Prostate gland (tissue), 2 donors: ENCODE data around the gene FOXO4. TPM values are rescaled to one million over a fixed set of nuclear protein-coding genes. Genes with fewer than 3 reads are reported as not detected.
A peak's percentile ranks its signal among the peaks of the same experiment; 100 is the strongest.

ENCODE experiments used
- DNase-seq: peaks from one replicate; pipeline ENCODE4 v3.0.0-alpha.2; 2019; ENCODE audit warnings: low spot score
- H3K27ac ChIP-seq, 2 donors: fragments of 200-600 bp; sonication (generic); 2 replicates each; pipeline ENCODE4 v1.5.1; 2017 to 2019
- H3K27me3 ChIP-seq: fragments of 200-600 bp; sonication (generic); replicated peaks from 2 replicates; pipeline ENCODE4 v1.5.1; 2019; ENCODE audit not compliant: insufficient read depth
- H3K36me3 ChIP-seq, 2 donors: fragments of 200-600 bp; sonication (generic); 1 replicate in 1 of 2; 2 replicates in 1 of 2; pipeline versions ENCODE4 v1.5.1 to v1.8.1; 2017 to 2019
- H3K4me1 ChIP-seq: fragments of 200-600 bp; sonication (generic); replicated peaks from 2 replicates; pipeline ENCODE4 v1.5.1; 2019
- H3K4me3 ChIP-seq, 2 donors: fragments of 200-600 bp; sonication (generic); 2 replicates each; pipeline ENCODE4 v1.5.1; 2017 to 2019
- H3K9me3 ChIP-seq: fragments of 200-600 bp; sonication (generic); 2 replicates; pipeline ENCODE4 v1.5.1; 2017
- POLR2A ChIP-seq: fragments of 450-650 bp; IDR thresholded peaks from one replicate; pipeline ENCODE4 v1.6.1; 2016; ENCODE audit warnings: antibody characterized with exemption, mild to moderate bottlenecking
- POLR2AphosphoS5 ChIP-seq: sonication (generic); formaldehyde crosslinking; IDR thresholded peaks from one replicate; pipeline ENCODE4 v1.6.1; 2017; ENCODE audit warnings: antibody characterized with exemption
- WGBS: methylation state at CpG from one replicate; pipeline ENCODE4 v1.1.5; 2018; 5-methylcytosine and 5-hydroxymethylcytosine counted together
- intact Hi-C: fragments of 100-400 bp; cut with DNase I; formaldehyde crosslinking; loops from one replicate; pipeline ENCODE4 v1.14.2; 2022
- total RNA-seq, 2 donors: library from RNA; depleted of rRNA; stranded (reverse); fragments of >200 nt; gene quantifications; one replicate each; pipeline ENCODE4 v1.1.0, GENCODE V29; 2016
- TF ChIP-seq, protein P1 (sequence below), 4 experiments: fragments of 200-600 bp in 2 of 4; fragments of 450-650 bp in 2 of 4; sonication (generic) in 2 of 4; IDR thresholded peaks; 1 replicate in 3 of 4; 2 replicates in 1 of 4; pipeline ENCODE4 v1.5.1; 2016 to 2019; ENCODE audit warnings: antibody characterized with exemption in 4 of 4, mild to moderate bottlenecking in 2 of 4, moderate library complexity in 2 of 4

FOXO4 gene
- total RNA-seq, 2 donors from 2014 or later = 40.4 to 74.0 TPM

DNA sequence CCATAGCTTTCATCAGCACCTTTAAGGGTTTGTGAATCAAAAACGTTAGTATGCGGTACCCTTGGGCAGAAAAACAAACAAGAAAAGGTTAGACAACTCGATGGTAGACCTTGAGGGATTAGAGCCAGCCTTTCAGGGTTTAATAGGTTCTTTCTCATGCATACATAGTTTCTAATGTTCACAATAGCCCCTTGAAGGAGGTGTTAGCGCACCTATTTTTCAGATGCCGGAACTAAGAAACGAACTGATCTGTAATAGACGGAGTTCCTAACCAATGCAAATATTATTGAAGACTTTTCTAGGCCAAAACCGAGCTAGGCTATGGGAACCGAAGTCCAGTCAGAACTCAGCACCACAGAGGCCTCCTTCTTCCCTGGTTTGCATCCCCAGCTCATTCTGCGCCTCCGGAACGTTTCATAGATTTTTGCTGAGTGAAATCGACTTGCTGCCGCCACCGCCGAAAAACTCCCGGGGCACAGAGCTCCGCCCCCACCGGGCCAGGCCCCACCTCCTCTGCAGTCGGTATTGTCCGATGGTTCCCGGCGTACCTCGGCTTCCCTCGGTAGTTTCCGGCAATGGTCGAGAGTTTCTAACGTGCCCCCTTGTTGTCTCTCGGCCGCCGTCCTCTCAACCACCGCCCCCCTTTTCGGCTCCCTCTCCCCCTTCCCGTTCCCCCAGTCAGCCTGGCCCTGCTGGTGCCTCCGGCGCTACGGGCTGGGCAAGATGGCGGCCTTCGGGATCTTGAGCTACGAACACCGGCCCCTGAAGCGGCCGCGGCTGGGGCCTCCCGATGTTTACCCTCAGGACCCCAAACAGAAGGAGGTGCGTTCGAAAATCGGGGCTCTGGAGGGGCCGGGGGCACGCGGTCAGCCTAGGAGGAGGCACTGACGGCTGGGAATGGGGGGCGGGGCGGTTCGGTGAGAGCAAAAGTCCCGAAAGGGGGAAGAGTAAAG, 22.7 kb downstream of the FOXO4 start, which contains the start of gene MED12:
Gene MED12, plus strand, starts transcription at position 565 of the 953 bp plus-strand sequence. Its CDS starts 159 bp downstream, at position 724.
- TF ChIP-seq POLR2A (peak; percentile 34), POLR2AphosphoS5 (peak; percentile 59)
- TF ChIP-seq, protein P1, sequence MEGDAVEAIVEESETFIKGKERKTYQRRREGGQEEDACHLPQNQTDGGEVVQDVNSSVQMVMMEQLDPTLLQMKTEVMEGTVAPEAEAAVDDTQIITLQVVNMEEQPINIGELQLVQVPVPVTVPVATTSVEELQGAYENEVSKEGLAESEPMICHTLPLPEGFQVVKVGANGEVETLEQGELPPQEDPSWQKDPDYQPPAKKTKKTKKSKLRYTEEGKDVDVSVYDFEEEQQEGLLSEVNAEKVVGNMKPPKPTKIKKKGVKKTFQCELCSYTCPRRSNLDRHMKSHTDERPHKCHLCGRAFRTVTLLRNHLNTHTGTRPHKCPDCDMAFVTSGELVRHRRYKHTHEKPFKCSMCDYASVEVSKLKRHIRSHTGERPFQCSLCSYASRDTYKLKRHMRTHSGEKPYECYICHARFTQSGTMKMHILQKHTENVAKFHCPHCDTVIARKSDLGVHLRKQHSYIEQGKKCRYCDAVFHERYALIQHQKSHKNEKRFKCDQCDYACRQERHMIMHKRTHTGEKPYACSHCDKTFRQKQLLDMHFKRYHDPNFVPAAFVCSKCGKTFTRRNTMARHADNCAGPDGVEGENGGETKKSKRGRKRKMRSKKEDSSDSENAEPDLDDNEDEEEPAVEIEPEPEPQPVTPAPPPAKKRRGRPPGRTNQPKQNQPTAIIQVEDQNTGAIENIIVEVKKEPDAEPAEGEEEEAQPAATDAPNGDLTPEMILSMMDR (IDR thresholded peaks at IDR 0.05) = no peak
- peak; percentile 77 for DNase-seq
- intact Hi-C loops = no loop called here
- no peaks in the 10 kb centered on the region for H3K4me1 ChIP-seq
- H3K27me3 ChIP-seq = no peaks in the 10 kb centered on the region
- no peaks in the 10 kb centered on the region for H3K9me3 ChIP-seq
- H3K4me3 ChIP-seq = peak within 1 kb of the TSS; percentile 46 to 50
- 1% methylated on average over 37 of the region's 56 CpGs for WGBS
- H3K36me3 ChIP-seq = no peaks in the 10 kb centered on the region
- H3K27ac ChIP-seq = peak within 1 kb of the TSS; percentile 80 to 87

DNA sequence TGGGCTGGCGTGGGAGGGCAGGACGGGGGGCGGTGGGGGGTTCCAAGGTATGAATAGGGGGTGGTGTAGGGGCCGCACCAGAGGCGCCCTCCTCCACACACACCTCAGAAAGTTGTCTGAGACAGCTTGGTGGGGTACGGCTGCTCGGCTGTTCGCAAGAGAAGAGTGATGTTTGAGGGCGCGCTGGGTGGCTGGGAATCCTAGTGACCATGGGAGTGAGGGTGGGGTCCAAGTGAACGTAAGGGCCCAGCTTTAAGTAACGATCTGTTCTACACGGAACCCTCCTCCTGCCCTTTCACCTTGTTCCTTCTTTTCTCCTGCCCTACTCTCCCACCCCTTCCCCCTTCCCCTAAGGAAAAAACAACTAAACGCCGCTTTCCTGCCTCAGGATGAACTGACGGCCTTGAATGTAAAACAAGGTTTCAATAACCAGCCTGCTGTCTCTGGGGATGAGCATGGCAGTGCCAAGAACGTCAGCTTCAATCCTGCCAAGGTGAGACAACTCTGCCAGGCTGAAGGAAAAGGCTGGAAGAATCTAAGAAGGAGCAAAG, 23.4 kb downstream of the FOXO4 start:
- WGBS = 1% methylated on average over 14 of the region's 17 CpGs
- H3K36me3 ChIP-seq = no peaks in the 10 kb centered on the region
- H3K4me1 ChIP-seq = no peaks in the 10 kb centered on the region
- TF ChIP-seq POLR2AphosphoS5 (no peak), POLR2A (no peak)
- TF ChIP-seq, protein P1 (IDR thresholded peaks at IDR 0.05) = no peak
- DNase-seq = no peak
- no peaks in the 10 kb centered on the region for H3K27me3 ChIP-seq
- peak overlapping the region; percentile 80 to 87 for H3K27ac ChIP-seq
- H3K4me3 ChIP-seq = peak overlapping the region; percentile 46 to 50
- no peaks in the 10 kb centered on the region for H3K9me3 ChIP-seq
- intact Hi-C loops = no loop called here

GRCh38 chrX:71128166-71128833, 32.6 kb downstream of the FOXO4 start:
- Histone ChIP-seq H3K27me3 (no peaks in the 10 kb centered on the region), H3K4me1 (no peaks in the 10 kb centered on the region), H3K4me3 (no peak overlapping the region), H3K27ac (no peak overlapping the region), H3K9me3 (no peaks in the 10 kb centered on the region), H3K36me3 (no peaks in the 10 kb centered on the region)
- 63% methylated on average over 12 of the region's 12 CpGs for WGBS
- intact Hi-C loops = loop anchor here (10.0 kb wide), 1 partner anchor 133 kb away; no protein-coding TSS in a partner anchor
- TF ChIP-seq POLR2AphosphoS5 (no peak), POLR2A (no peak)
- TF ChIP-seq, protein P1 (IDR thresholded peaks at IDR 0.05) = no peak
- DNase-seq = no peak

- H3K36me3 ChIP-seq = no peaks in the 10 kb centered on the region
- intact Hi-C loops = loop anchor here (10.0 kb wide), 1 partner anchor 134 kb away; no protein-coding TSS in a partner anchor
Measured at GRCh38 chrX:71128915-71129765, 33.5 kb downstream of the FOXO4 start.

More at GRCh38 chrX:71128915-71129765, 33.5 kb downstream of the FOXO4 start:
- Histone ChIP-seq H3K27me3 (no peaks in the 10 kb centered on the region), H3K4me3 (no peak overlapping the region), H3K27ac (no peak overlapping the region), H3K9me3 (no peaks in the 10 kb centered on the region), H3K4me1 (no peaks in the 10 kb centered on the region)
- TF ChIP-seq, protein P1 (IDR thresholded peaks at IDR 0.05) = peak; percentile 48 to 71 (median 61)
- TF ChIP-seq POLR2A = no peak
- peak; percentile 56 for TF ChIP-seq POLR2AphosphoS5
- WGBS = 15% methylated on average over 15 of the region's 18 CpGs
- peak; percentile 62 for DNase-seq
